Stimulated activated naive CD4-positive, alpha-beta T cell treated with Interleukin-2 at 50 U/mL for 16 hours (primary cell): ENCODE data around the gene IRS1.

Source experiments
- DNase-seq: peaks from one replicate; lab custom pipeline; 2025; lab: John Stamatoyannopoulos, UW

IRS1 gene

DNA sequence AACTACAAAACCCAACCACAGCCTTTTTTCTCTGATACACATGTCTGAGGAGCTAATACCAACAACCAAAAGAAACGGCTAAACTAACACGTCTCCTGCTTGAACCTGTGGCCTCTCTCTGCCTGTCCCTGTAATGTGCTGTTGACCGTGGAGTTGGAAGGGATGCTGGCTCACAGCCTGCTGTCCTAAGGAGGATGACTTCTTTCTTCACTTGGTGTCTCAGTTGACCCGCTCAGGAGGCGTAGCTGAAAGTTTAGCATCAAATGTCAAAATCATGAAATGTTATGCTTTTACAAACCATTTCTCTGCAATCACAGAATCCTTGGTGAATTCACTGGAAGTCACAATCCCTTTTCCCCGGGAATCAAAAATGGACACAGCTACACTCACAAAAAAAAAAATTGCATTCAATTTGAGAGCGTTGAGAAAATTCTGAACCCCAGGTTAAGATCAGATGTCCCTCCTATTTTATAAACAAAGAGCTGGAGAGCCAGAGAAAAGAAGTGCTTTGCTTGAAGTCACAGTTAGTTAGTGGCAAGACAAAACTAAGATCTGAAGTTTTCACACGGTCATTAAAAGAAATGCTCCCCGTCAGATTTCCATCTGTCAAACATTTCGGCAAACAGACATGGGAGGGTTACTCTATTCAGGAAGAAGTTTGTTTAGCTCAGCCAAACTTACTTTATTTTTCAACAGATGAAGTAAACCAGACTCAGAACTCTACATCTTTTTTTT, 74.3 kb downstream of the IRS1 start:
- DNase-seq, result no peak

DNA sequence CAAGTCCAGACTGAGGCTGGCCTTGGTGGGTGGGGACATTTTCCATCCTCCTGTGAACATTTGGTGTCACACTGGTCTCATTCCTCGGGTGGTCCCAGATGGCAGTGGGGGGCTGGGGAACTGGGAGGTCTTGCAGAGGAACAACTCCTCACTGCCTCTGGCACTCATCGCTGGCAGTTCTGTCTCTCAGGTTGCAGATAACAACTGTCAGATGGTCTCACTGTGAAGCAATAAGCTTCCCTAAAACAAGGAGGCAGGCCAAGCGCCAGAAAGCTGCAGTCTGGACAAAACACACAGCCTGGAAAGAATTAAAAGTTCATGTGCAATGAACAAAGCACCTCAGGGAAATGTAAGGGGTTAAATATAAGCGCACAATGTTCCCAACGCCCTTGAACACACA, 78.1 kb downstream of the IRS1 start:
- DNase-seq, result no peak

DNA sequence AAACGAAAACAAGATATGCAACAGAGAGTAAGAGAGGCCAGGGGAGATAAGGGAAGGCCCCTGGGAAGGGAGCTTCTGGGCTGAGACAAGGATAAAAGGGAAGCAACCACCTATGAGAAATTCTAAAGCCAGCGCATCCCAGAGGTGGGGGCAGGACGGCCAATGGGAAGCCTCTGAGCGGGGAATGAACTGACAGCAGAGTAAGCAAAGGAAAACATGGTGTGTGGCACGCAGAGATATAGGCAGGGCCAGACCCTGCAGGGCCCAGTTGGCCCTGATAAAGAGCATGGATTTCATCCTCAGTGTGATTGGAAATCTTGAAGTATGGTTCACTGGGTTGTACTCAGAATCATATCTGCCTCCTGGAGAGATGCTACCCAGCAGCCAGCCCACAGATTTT, 78.7 kb downstream of the IRS1 start:
- DNase-seq, result no peak

DNA sequence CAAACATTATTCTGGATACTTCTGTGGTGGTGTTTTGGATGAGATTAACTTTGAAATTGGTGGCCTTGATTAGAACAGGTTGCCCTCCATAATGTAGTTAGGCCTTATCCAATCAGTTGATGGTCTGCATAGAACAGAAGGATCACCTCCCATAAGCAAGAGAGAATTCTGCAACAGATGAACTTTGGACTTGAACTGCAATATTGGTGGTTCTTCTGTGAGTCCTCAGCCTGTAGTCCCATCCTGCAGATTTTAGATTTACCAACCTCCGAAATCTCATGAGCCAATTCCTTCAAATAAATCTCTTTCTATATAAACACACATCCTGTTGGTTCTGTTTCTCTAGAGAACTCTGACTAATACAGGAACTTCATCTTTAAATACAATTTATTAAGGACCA, 81.9 kb downstream of the IRS1 start:
- DNase-seq, result no peak

DNA sequence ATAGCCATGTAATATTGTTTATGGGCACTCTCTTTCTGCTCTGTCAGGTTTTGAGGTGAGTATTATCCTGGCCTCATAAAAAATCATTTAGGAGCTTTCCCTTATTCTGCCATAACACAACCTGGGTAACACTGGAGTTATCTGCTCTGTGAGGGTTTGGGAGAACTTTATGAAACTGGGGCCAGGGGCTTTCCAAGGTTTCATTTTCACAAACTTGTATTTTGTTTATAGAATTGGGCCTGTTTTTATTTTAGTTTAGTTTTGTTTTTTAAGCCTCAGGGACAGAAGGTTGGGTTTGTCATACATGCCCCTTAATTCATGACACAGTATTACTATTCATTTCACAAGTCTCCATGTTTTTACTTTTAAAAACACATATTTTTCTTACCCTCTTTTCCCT, 83.5 kb downstream of the IRS1 start:
- no peak for DNase-seq

DNA sequence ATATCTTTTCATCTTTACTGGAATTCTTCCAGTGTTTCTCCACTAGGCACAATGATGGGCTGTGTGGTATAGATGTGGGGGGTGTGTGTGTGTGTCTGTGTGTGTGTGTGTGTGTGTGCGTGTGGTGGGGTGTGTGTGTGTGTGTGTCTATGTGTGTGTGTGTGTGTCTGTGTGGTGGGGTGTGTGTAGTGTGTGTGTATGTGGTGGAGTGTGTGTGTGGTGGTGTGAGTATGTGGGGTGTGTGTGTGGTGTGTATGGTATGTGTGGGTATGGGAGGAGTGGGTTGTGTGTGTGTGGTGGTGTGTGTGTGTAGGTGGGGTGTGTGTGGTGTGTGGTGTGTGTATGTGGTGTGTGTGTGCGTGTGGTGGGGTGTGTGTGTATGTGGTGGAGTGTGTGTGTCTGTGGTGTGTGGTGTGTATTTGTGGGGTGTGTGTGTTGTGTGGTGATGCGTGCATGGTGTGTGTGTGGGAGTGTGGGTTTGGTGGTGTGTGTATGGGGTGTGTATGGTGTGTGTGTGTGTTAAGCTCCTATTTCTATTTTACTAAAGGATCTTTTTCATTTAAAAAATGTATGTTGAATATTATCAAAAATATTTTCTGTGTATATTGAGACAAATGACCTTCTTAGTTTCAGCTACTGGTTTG, 84.2 kb downstream of the IRS1 start:
- no peak for DNase-seq

DNA sequence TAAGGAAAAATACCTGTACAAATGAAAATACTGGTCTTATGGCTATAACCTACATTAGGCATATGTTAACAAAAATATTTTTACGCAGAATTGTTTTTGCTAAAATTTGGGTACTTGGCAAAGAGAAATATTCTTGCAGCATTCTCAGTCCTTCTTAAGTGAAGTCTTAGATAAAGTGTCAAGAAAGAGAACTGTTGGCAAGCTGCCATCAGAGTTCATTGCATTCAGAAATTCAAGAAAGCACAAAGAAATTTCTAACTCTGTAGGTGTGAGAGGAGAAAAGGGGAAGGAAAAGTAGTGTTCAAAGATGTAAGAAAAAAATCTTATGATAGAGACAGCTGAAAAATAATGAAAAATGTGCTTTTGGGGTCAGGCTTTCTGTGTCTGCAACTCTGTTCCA, 86.7 kb downstream of the IRS1 start:
- DNase-seq, result no peak

DNA sequence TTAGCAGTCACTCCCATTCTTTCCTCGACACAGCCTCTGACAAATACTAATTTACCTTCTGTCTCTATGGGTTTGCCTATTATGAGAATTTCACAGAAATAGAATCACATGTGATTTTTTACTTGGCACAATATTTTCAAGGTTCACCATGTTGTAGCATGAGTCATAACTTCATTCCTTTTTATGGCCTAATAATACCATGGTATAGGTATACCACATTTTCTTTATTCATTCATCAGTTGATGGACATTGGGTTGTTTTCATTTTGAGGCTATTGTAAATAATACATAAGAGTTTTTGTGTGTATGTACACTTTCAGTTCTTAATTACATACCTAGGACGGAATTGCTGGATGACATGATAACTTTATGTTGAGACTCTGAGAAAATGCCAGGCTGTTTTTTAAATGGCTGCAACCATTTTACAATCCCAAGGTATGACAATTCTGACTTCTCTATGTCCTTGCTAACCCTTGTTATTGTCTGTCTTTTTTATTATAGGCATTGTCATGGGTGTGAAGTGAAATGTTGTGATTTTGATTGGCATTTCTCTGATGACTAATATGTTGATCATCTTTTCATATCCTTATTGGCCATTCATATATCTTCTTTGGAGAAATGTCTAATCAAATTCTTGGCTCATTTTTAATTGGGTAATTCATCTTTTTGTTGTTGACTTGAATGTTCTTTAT, 87.9 kb downstream of the IRS1 start:
- no peak for DNase-seq

DNA sequence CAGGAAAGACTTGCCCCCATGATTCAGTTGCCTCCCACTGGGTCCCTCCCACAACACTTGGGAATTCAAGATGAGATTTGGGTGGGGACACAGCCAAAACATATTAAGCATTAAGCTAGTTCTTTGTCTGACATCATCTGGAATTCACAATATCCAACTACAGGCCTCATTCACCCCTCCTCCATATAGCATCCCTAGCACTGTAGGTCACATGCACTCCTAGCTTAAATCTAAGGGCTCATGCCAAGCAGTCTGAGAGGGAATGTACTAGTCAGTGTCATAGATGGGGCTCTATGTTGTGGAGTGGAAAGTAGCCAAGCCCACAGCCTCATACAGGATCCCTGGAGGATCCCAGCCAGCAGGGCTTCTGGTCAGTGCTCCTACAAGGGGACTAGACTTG, 92.1 kb downstream of the IRS1 start:
- DNase-seq, result no peak

DNA sequence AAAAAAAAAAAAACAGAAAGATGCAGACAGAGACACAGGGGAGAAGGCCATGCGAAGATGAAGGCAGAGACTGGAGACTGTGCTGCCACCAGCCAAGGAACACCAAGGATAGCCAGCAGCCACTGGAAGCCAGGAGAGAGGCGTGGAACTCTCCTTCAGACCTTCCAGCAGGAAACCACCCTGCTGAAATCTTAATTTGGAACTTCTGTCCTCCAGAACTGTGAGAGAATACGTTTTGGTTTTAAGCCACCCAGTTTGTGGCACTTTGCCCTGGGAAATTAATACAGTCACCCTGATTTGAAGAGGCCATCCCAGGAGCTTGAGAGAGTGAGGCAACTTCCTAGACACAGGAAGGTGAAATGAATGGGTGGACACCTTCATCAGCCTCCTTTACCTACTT, 93.7 kb downstream of the IRS1 start:
- DNase-seq, result no peak

DNA sequence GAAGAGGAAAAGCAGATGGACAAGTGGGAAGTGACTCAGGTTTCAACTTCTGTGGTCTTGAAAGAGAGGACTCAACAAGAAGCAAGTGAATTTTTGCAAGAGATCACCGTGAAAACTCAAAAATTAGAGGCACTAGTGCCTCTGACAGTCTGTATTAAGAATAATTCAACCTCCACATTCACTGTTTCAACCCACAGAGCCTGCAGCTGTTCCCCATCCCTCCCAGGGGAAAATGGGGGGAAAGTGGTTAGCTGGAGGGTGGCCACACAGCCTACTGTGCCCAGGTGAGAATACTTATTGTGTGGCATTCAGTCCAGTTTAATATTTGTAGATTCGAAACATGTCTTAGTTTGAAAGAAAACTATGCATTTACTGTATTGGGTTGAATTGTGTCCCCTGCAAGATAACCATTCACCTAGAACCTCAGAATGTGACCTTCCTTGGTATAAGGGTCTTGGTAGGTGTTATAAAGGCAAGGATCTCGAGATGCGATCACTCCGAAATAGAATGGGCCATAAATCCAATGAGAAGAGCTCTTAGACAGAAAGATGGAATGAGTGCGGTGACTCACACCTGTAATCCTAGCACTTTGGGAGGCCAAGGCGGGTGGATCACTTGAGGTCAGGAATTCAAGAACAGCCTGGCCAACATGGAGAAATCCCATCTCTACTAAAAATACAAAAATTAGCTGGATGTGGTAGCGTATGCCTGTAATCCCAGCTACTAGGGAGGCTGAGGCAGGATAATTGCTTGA, 94.3 kb downstream of the IRS1 start:
- DNase-seq, result no peak

DNA sequence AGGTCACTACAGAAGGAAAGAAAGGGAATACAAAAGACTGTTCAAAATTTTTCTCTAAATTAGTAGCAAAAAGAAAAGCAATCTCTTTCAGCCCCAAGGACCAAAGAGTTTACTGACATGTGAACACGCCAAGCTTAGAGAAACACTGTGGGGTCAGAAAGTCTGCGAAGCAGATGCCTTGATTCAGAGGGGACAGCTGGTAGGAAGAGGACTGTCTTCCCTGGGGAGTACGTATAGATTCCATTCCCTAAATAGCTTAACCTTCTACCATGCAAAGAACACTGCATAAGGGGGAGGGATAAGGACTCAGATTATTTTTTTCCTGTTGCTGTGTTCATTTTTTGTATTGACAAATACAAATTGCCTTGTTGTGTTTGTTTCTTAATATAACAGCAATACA, 96.1 kb downstream of the IRS1 start:
- no peak for DNase-seq

DNA sequence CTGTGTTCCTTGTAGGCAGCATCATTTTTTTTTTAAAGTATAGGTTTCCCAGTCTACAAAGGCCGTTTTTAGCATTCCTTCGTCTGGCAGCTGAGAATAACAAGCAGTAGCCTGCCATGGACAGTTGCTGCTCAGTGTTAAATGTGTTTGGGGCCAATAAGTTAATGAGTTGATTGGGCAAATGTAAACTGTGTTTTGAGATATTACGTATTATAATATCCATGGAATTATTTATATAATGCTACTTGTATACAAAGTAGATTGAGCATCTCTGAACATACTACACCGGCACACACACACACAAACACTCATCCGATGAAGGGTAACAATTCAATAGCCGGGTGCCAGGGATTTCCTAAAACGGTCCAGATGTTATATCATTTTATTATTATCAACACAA, 97.2 kb downstream of the IRS1 start:
- no peak for DNase-seq

DNA sequence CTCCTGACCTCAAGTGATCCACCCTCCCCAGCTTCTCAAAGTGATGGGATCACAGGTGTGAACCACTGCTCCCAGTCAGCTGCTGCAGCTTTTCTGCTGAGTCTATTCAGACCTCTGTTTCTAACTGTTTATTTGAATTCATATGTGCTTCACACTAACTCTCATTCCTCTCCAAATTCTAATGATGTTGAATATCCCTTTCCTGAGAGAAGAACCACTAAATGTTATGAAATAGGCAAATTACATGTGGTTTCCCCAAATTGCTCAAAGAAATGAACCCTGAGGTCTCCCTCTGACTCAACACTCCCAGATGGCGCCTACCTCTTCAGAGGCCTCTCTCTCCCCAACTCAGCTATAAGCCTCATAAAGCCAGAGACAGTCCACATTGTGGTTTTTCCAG, 98.6 kb downstream of the IRS1 start:
- no peak for DNase-seq

DNA sequence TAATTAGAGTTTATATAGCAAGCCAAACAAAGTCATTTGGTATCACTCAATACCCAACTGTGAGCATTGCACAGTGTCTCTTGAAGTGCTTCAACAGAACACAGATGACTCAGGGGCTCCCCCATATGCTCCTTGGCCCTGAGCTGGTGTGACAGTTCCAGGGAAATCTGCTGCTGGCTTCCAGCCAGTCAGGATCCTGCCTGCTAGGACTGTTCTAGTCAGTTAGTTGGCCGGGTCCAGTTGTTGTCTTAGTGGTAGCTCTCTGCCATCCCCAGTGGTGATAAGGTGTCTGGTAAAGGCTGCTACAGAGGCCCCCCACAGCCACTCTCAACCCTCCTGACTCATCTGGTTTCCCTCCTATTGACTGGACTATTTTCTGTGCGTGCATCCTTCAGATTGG, 100.3 kb downstream of the IRS1 start:
- DNase-seq, result no peak

DNA sequence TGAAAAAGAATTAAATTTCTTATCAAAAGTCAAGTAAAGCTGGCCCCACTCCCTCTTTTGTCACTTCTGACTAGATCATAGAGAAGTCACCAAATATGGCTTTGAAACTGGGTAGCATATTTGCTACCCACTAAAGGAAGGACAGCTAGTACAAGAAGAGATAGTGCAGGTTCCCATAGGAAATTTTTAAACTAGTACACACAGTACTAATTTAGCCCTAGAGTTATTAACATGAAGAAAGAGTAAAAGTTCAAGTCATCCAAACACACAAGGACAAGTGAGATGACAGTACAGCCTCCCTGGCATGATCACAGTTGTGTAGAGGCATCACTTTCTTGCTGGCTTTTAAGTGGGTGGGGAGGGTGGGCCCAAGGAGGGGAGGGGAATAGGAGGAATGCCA, 100.9 kb downstream of the IRS1 start:
- DNase-seq, result no peak

DNA sequence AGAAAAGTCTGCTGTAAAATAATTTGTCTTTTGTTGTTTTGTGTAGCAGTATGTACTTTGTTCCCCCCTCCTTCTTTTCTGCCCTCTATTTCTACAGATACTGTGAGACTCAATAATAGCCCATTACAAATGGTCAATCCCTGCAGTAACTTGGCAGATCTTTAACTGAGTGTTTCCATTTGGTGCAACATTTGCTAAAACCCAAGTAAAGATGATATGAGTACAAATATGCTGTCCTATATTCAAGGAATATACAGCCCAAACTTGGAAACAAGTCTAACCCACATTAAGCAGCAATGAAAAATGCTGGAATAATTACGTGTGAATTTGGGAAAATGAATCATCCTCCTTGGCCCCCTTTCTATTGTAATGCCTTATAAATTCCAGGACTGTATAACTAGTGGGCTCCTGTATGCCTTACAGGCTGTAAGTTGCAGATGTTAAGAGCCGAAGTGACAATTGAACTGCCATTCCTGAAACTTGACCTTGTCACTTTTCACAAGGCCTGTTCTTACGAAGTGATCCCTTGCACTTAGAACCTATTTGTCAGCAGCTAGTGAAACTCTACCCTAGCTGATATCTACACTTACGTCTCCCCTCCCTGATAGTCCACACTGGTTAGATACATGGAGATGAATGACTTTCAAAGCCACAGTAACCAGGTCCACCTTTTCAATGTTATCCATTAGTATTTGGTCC, 104.9 kb downstream of the IRS1 start:
- DNase-seq, result no peak

DNA sequence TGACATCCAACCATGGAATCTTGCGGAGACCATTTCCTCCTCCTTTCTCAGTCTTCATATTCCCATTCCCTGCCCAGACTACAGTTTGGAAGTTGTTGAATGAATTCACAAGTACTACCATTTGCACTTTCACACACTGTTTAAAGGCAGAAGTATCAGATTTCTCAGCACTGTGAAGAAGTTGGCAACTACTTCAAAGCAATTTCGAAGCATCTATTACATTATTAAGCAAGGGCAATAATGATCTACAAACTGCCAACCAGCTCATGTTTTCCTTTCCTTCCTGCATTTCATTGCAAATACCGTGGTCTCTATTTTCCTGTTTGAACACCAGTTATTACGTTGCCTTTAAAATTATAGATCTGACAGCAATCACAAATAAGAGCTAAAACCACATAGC, 105.5 kb downstream of the IRS1 start:
- DNase-seq, result no peak

DNA sequence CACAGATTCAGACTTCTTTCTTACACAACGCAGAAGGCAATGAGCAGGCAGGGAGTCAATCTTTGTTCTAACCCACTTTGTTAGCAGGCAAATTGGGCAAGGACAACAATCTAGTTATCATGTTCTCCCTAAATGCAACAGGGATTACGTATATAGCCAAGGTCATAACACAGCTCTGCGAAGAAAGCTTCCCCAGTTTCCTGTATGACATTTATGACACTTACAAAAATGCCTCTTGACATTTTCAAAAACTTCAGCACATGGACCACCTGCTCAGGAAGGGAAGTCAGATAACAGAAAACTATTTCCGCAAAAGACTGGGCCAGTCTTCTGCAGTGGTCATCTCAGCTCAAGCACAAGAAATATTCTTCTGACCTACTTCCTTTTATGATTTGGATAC, 106.1 kb downstream of the IRS1 start:
- DNase-seq, result no peak

DNA sequence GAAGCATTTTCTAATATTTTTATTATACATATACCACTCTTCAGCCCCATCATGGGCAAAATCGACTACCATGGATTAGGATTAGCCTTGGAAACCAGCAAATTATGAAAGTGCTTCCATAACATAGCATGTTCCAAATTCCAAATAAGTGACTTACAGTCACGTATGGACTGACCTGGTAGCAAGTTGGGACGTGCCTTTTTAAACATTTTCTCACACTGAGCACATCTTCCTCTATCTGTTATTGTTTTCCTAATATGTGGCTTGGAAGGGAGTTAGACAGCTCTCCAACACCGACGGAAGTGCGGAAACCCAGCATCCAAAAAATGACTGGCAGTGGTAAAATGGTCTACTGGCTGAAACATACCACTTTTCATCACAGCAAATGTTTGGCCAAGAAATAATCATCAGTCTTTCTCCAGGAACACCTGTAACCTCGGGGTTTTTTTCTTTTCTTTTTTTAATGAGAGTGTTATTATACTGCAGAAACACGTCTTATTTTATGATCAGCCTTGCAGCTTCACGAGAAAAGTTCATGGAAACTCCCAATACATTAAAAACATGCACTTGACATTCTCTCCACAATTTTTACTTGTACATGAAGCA, 107.0 kb downstream of the IRS1 start:
- DNase-seq, result no peak

DNA sequence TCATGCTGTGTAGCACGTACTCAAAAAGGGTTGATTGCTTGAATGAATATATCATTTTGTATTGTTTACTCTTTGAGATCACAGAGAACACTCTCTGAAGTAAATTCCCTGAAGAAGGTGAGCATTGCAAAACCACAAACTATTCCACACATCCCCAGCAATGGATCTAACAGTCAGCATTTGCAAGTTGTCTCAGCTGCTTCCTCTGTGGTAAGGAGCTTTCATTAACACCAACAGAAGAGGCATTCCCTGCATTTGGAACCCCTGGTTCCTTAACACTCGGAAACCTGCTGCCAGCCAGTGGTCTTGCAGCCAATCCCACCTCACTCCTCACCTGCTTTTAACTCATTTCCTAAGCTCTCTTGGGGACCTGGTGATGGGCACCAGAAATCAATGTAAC, 108.4 kb downstream of the IRS1 start:
- no peak for DNase-seq
